MM.1S (cell line): ENCODE measurements around the gene LYRM4.

ENCODE experiments used
- DNase-seq: peaks from one replicate; pipeline ENCODE4 v3.0.0-alpha.2; 2015
- H2AFZ ChIP-seq: fragments of 300-600 bp; sonication (generic); 2 replicates; pipeline ENCODE4 v1.6.0; 2016; ENCODE audit warnings: antibody characterized with exemption, low read length
- H3F3A ChIP-seq: fragments of 300-600 bp; sonication (generic); 2 replicates; pipeline ENCODE4 v1.6.1; 2016; ENCODE audit warnings: mild to moderate bottlenecking, antibody characterized with exemption, low read length, moderate library complexity, mixed read lengths; ENCODE audit not compliant: insufficient read depth
- H3K27ac ChIP-seq: fragments of 300-600 bp; sonication (generic); 2 replicates; pipeline ENCODE4 v1.5.1; 2016; ENCODE audit warnings: mild to moderate bottlenecking, low read length
- H3K27me3 ChIP-seq: fragments of 300-600 bp; sonication (generic); replicated peaks from 2 replicates; pipeline ENCODE4 v1.6.0; 2016; ENCODE audit warnings: low read length; ENCODE audit not compliant: insufficient read depth
- H3K36me3 ChIP-seq: fragments of 300-600 bp; sonication (generic); replicated peaks from 2 replicates; pipeline ENCODE4 v1.6.1; 2016; ENCODE audit warnings: mild to moderate bottlenecking, low read length, mixed read lengths; ENCODE audit not compliant: insufficient read depth
- H3K4me1 ChIP-seq: fragments of 300-600 bp; sonication (generic); 2 replicates; pipeline ENCODE4 v1.6.1; 2016; ENCODE audit warnings: low read length, mixed read lengths
- H3K4me2 ChIP-seq: fragments of 300-600 bp; sonication (generic); 2 replicates; pipeline ENCODE4 v1.6.0; 2016; ENCODE audit warnings: low read depth, low read length
- H3K4me3 ChIP-seq: fragments of 300-600 bp; sonication (generic); 2 replicates; pipeline ENCODE4 v1.5.1; 2016; ENCODE audit warnings: low read length, mixed read lengths
- H3K79me2 ChIP-seq: fragments of 300-600 bp; sonication (generic); 2 replicates; pipeline ENCODE4 v1.6.1; 2016; ENCODE audit warnings: mixed run types, low read length, mixed read lengths
- H3K9ac ChIP-seq: fragments of 300-600 bp; sonication (generic); 2 replicates; pipeline ENCODE4 v1.6.1; 2016; ENCODE audit warnings: low read length, mixed read lengths
- H3K9me2 ChIP-seq: fragments of 300-600 bp; sonication (generic); replicated peaks from 2 replicates; pipeline ENCODE4 v1.6.1; 2016; ENCODE audit warnings: mild to moderate bottlenecking, low read length, mixed read lengths; ENCODE audit not compliant: insufficient read depth
- H3K9me3 ChIP-seq: fragments of 300-600 bp; sonication (generic); replicated peaks from 2 replicates; pipeline ENCODE4 v1.6.1; 2016; ENCODE audit warnings: mild to moderate bottlenecking, low read length, mixed read lengths; ENCODE audit not compliant: insufficient read depth
- H4K20me1 ChIP-seq: fragments of 300-600 bp; sonication (generic); 2 replicates; pipeline ENCODE4 v1.6.1; 2016; ENCODE audit warnings: mild to moderate bottlenecking, low read length, moderate library complexity, mixed read lengths; ENCODE audit not compliant: insufficient read depth
- CTCF ChIP-seq: fragments of 300-600 bp; sonication (generic); IDR thresholded peaks from 2 replicates; pipeline ENCODE4 v1.5.1; 2016; ENCODE audit warnings: antibody characterized with exemption, low read length, mixed read lengths
- EZH2 ChIP-seq: fragments of 300-600 bp; sonication (generic); optimal IDR thresholded peaks from 2 replicates; pipeline ENCODE3; 2017; ENCODE audit warnings: low read depth, mild to moderate bottlenecking, antibody characterized with exemption, low read length, mixed read lengths
- EZH2phosphoT487 ChIP-seq: fragments of 300-600 bp; sonication (generic); IDR thresholded peaks from 2 replicates; pipeline ENCODE4 v1.6.1; 2018; ENCODE audit warnings: antibody characterized with exemption, low read length

The LYRM4 gene

GRCh38 chr6:5261545-5262109 lies 877 bp upstream of the LYRM4 start:
- Histone ChIP-seq H3K4me2 (peak overlapping the region; percentile 72), H3K9ac (peak overlapping the region; percentile 98), H3K4me3 (peak overlapping the region; percentile 89), H3K36me3 (no peaks in the 10 kb centered on the region; the same call in 1 of the 2 replicates), H3K9me2 (no peaks in the 10 kb centered on the region), H3K27ac (peak overlapping the region; percentile 92), H4K20me1 (no peaks in the 10 kb centered on the region), H3K27me3 (no peaks in the 10 kb centered on the region), H3F3A (peaks cover 5% of the 10 kb centered on the region; the same call in 1 of the 2 replicates), H2AFZ (peak overlapping the region; percentile 71), H3K4me1 (peaks cover 14% of the 10 kb centered on the region), H3K79me2 (peaks cover 78% of the 10 kb centered on the region), H3K9me3 (no peaks in the 10 kb centered on the region)
- TF ChIP-seq EZH2, result no peak
- no peak for TF ChIP-seq EZH2phosphoT487
- TF ChIP-seq CTCF, result no peak
- no peak for DNase-seq

DNA sequence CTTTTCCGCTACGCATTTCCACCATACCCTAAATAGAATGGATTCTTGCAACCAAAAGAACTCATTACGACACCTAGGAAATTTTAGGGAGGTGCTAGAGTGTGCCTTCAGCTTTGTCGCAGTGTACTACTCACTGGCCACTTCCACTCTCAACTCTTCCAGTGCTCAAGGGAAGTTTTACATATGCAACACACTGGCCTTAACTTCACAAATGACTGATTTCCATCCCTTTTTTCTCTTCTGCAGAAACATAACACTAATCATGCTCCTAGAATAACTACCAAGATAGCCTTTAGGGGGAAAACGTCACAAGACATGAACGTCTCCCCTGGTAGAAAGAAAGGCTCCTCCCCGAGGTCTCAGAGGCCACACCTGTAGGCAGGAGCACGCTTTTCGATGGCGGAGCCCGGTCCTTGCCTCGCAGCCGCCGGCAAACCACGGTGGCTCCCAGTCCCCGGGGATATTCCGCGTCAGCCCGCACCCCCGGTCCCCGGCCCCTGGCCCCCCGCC lies 584 bp downstream of the LYRM4 start:
- Histone ChIP-seq H3K27me3 (no peaks in the 10 kb centered on the region), H3K4me3 (peak overlapping the region; percentile 89), H3K9me2 (no peaks in the 10 kb centered on the region), H3K79me2 (peaks cover 76% of the 10 kb centered on the region), H3K27ac (peak overlapping the region; percentile 92), H4K20me1 (no peaks in the 10 kb centered on the region), H3K4me1 (peaks cover 14% of the 10 kb centered on the region), H2AFZ (peak overlapping the region; percentile 81), H3F3A (peaks cover 5% of the 10 kb centered on the region; the same call in 1 of the 2 replicates), H3K4me2 (peak overlapping the region; percentile 84), H3K9me3 (no peaks in the 10 kb centered on the region), H3K9ac (peak overlapping the region; percentile 98), H3K36me3 (no peaks in the 10 kb centered on the region; the same call in 1 of the 2 replicates)
- DNase-seq, result peak; percentile 82
- no peak for TF ChIP-seq CTCF
- TF ChIP-seq EZH2, result no peak
- no peak for TF ChIP-seq EZH2phosphoT487

DNA sequence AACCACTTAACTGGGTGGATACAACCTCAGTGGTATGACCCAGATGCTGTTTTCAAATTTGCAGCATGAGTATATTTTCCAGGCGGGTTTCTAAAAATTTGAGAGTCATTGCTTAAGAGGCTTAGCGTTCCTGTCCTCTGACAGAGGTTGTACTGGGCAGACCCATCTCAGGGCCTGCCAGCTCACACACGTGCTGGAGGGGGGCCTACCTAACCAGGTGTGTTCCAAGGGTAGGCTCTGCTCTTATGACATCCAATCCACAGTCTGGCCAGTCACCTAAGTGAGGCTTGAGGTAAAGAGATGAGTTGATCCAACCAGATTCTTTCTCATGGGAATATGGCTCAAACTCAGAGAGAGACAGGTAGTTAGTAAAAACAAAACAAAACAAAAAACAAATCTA lies 1.3 kb downstream of the LYRM4 start:
- Histone ChIP-seq H3K9me2 (no peaks in the 10 kb centered on the region), H3K9ac (peak overlapping the region; percentile 98; the same call in 1 of the 2 replicates), H3K4me3 (peak overlapping the region; percentile 89), H3K36me3 (no peaks in the 10 kb centered on the region; the same call in 1 of the 2 replicates), H3F3A (peaks cover 5% of the 10 kb centered on the region; the same call in 1 of the 2 replicates), H3K79me2 (peaks cover 73% of the 10 kb centered on the region), H3K4me2 (peak overlapping the region; percentile 84), H3K27ac (peak overlapping the region; percentile 92; the same call in 1 of the 2 replicates), H2AFZ (no peak overlapping the region), H4K20me1 (no peaks in the 10 kb centered on the region), H3K27me3 (no peaks in the 10 kb centered on the region), H3K4me1 (peaks cover 14% of the 10 kb centered on the region), H3K9me3 (no peaks in the 10 kb centered on the region)
- no peak for DNase-seq
- TF ChIP-seq CTCF, result no peak
- no peak for TF ChIP-seq EZH2phosphoT487
- no peak for TF ChIP-seq EZH2
